GM21529 (cell line): ENCODE data around the gene SYP.
"Not testable (repeated sequence)": the region's sequence is repeated elsewhere in the genome, so short reads cannot be mapped to it uniquely, and the experiment has no call there.

ENCODE experiments used
- ATAC-seq: cut with Tn5 transposase; IDR thresholded peaks from one replicate; pipeline ENCODE4 v1.9.1; 2021; ENCODE audit not compliant: unreplicated experiment

SYP gene

DNA sequence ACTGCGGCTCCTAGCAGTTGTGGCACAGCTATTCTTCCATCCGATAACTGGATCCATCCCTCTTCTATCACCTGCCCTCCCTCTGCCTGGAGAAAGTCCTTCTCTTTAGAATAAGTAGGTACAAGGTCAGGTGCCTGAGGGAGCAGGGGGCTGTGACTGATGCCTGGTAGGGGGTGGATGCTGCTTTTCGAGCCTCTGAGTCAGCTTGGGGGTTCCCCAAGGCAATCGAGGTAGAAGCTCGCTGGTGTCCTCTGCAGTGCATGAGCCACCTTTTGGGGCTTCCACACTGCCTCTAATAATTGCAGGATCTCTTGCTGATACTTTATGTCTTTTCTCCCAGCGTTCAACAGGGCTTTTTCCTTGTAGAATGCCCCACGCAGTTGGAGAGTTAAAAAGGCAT is 56.8 kb downstream of the SYP start:
- not testable (repeated sequence) for ATAC-seq

GRCh38 chrX:49142264-49142663 is 57.7 kb downstream of the SYP start:
- ATAC-seq = not testable (repeated sequence)

DNA sequence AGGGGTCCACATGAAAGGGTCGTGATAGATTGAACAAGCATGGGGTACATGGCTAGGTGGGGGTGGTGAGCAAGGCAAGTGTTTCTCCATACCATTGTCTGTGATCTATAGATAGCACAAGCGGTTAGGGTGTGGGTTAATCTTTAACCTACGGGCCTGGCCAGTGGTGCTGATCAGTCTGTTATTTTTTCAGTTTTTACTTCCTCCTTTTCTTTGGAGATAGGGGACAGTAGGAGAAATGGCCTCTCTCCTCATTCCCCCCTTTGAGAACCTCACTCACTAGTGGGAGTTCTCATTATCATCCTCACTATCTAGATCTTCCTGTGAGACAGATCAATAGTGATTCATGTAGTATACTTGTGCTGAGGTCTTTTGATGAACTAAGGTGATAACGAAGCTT is 60.3 kb downstream of the SYP start:
- no peak for ATAC-seq
